Prostate gland (tissue), 2 donors: ENCODE measurements around the gene AATK. TPM values are rescaled to one million over a fixed set of nuclear protein-coding genes. Genes with fewer than 3 reads are reported as not detected.

Source experiments
- DNase-seq: peaks from one replicate; pipeline ENCODE4 v3.0.0-alpha.2; 2019; ENCODE audit warnings: low spot score
- H3K27ac ChIP-seq, 2 donors: fragments of 200-600 bp; sonication (generic); 2 replicates each; pipeline ENCODE4 v1.5.1; 2017 to 2019
- H3K27me3 ChIP-seq: fragments of 200-600 bp; sonication (generic); replicated peaks from 2 replicates; pipeline ENCODE4 v1.5.1; 2019; ENCODE audit not compliant: insufficient read depth
- H3K36me3 ChIP-seq, 2 donors: fragments of 200-600 bp; sonication (generic); 1 replicate in 1 of 2; 2 replicates in 1 of 2; pipeline versions ENCODE4 v1.5.1 to v1.8.1; 2017 to 2019
- H3K4me1 ChIP-seq: fragments of 200-600 bp; sonication (generic); replicated peaks from 2 replicates; pipeline ENCODE4 v1.5.1; 2019
- H3K4me3 ChIP-seq, 2 donors: fragments of 200-600 bp; sonication (generic); 2 replicates each; pipeline ENCODE4 v1.5.1; 2017 to 2019
- H3K9me3 ChIP-seq: fragments of 200-600 bp; sonication (generic); 2 replicates; pipeline ENCODE4 v1.5.1; 2017
- CTCF ChIP-seq, 4 experiments: fragments of 200-600 bp in 2 of 4; fragments of 450-650 bp in 2 of 4; sonication (generic) in 2 of 4; IDR thresholded peaks; 1 replicate in 3 of 4; 2 replicates in 1 of 4; pipeline ENCODE4 v1.5.1; 2016 to 2019; ENCODE audit warnings: antibody characterized with exemption in 4 of 4, mild to moderate bottlenecking in 2 of 4, moderate library complexity in 2 of 4
- POLR2A ChIP-seq: fragments of 450-650 bp; IDR thresholded peaks from one replicate; pipeline ENCODE4 v1.6.1; 2016; ENCODE audit warnings: antibody characterized with exemption, mild to moderate bottlenecking
- POLR2AphosphoS5 ChIP-seq: sonication (generic); formaldehyde crosslinking; IDR thresholded peaks from one replicate; pipeline ENCODE4 v1.6.1; 2017; ENCODE audit warnings: antibody characterized with exemption
- WGBS: methylation state at CpG from one replicate; pipeline ENCODE4 v1.1.5; 2018; 5-methylcytosine and 5-hydroxymethylcytosine counted together
- intact Hi-C: fragments of 100-400 bp; cut with DNase I; formaldehyde crosslinking; loops from one replicate; pipeline ENCODE4 v1.14.2; 2022
- total RNA-seq, 2 donors: library from RNA; depleted of rRNA; stranded (reverse); fragments of >200 nt; gene quantifications; one replicate each; pipeline ENCODE4 v1.1.0, GENCODE V29; 2016

Gene AATK
- total RNA-seq, 2 donors from 2014 or later, result 5.2 to 6.6 TPM

- peaks cover 3 to 5% of the 10 kb centered on the region in 2 donors for H3K36me3 ChIP-seq
Measured at GRCh38 chr17:81115749-81116464, 50.1 kb downstream of the AATK start.

GRCh38 chr17:81115219-81115618, 50.8 kb downstream of the AATK start:
- no peak for TF ChIP-seq POLR2A
- TF ChIP-seq POLR2AphosphoS5, result no peak
- TF ChIP-seq CTCF (IDR thresholded peaks at IDR 0.05), result no peak

More at GRCh38 chr17:81115749-81116464, 50.1 kb downstream of the AATK start:
- H3K27ac ChIP-seq, result no peak overlapping the region
- 73% methylated on average over 22 of the region's 22 CpGs for WGBS
- no peaks in the 10 kb centered on the region for H3K4me1 ChIP-seq
- H3K27me3 ChIP-seq, result no peaks in the 10 kb centered on the region
- TF ChIP-seq CTCF (IDR thresholded peaks at IDR 0.05), result no peak
- TF ChIP-seq POLR2AphosphoS5, result no peak
- no peak for TF ChIP-seq POLR2A
- no peak for DNase-seq
- intact Hi-C loops, result no loop called here
- H3K9me3 ChIP-seq, result no peaks in the 10 kb centered on the region
- H3K4me3 ChIP-seq, result no peak overlapping the region

GRCh38 chr17:81114351-81115093, 51.5 kb downstream of the AATK start:
- H3K36me3 ChIP-seq, result peaks cover 3 to 5% of the 10 kb centered on the region in 2 donors
- no peaks in the 10 kb centered on the region for H3K4me1 ChIP-seq
- intact Hi-C loops, result no loop called here
- TF ChIP-seq POLR2AphosphoS5 (no peak), POLR2A (no peak), CTCF (IDR thresholded peaks at IDR 0.05) (no peak)
- DNase-seq, result no peak
- no peaks in the 10 kb centered on the region for H3K27me3 ChIP-seq
- H3K9me3 ChIP-seq, result no peaks in the 10 kb centered on the region
- WGBS, result 87% methylated on average over 19 of the region's 19 CpGs
- no peak overlapping the region for H3K27ac ChIP-seq
- H3K4me3 ChIP-seq, result no peak overlapping the region

More at GRCh38 chr17:81115219-81115618, 50.8 kb downstream of the AATK start:
- no peak overlapping the region for H3K27ac ChIP-seq
- H3K36me3 ChIP-seq, result peaks cover 3 to 5% of the 10 kb centered on the region in 2 donors
- intact Hi-C loops, result no loop called here
- H3K4me3 ChIP-seq, result no peak overlapping the region
- WGBS, result 96% methylated on average over 8 of the region's 11 CpGs
- DNase-seq, result no peak
- no peaks in the 10 kb centered on the region for H3K27me3 ChIP-seq
- no peaks in the 10 kb centered on the region for H3K4me1 ChIP-seq
- no peaks in the 10 kb centered on the region for H3K9me3 ChIP-seq

GRCh38 chr17:81113158-81113724, 52.8 kb downstream of the AATK start:
- no peak for TF ChIP-seq CTCF (IDR thresholded peaks at IDR 0.05)
- TF ChIP-seq POLR2A, result no peak
- TF ChIP-seq POLR2AphosphoS5, result no peak
- Histone ChIP-seq H3K27ac (no peak overlapping the region), H3K4me1 (no peaks in the 10 kb centered on the region), H3K9me3 (no peaks in the 10 kb centered on the region), H3K36me3 (peaks cover 3 to 5% of the 10 kb centered on the region in 2 donors), H3K4me3 (no peak overlapping the region), H3K27me3 (no peaks in the 10 kb centered on the region)
- intact Hi-C loops, result no loop called here
- no peak for DNase-seq
- WGBS, result 85% methylated on average over 21 of the region's 21 CpGs
